Measurements from ENCODE around the gene ZCRB1.

The ZCRB1 gene

DNA sequence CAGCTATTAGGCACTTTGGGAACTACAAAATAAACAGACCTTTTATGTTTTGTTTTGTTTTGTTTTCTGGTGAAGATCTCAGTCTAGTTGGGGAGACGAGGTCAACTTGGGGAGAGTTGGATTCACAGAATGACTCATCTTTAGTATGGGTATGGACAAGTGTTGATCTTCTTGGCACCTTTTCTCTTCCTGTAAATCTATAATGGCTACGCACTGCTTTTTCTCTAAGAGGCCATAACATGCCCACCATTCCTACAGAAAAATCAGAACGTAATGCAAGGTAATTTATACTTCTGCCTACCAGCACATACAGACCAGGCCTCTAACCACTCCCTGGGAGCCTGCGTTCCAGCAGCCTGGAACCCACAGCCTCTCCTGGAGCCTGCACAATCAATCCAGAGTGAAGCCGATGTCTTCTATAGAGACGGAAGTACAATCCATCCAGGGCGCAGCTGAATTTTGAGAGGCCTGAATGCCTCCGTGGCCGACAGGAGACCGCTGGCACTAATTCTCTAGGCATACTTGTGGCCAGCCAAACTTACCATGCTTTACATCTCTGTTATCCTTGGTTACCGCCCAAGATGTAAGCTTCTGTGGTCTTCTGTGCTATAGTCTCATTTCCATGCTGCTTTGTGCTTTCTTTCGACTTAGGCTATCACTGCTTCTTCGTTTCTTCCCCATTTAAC, 790 bp upstream of the ZCRB1 start:
- DNase-seq, result peak in 1 of 2 donors; percentile 6

DNA sequence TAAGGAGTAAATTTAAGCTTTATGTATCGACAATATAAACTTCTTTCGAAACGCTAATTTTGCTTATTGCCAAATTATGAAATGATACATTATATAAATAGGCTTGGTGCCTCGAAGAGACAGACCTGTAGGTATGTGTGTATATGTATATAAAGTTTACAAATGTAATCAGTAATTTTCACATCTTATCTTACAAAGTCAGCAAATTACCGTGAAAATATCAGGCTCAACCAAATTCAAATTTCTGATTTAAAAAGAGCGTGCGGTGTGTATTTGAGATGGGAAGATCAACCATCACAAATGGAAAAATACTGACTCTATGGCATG, 605 bp downstream of the ZCRB1 start:
- no peak for DNase-seq

DNA sequence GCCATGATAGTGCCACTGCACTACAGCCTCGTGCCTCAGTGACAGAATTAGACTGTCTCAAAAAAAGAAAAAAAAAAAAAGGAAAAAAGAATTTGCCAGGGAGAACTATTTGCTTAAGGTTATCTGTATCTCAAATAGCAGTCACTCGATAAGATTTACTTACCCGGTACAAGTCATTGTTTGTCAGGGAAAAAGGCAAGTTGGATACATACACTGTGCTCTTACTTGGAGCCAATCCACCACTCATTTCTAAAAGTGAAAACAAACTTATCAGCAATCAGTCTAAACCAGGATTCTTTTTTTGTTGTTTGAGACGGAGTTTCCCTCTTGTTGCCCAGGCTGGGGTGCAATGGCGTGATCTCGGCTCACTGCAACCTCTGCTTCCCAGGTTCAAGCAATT, 2.0 kb downstream of the ZCRB1 start:
- DNase-seq, result no peak

DNA sequence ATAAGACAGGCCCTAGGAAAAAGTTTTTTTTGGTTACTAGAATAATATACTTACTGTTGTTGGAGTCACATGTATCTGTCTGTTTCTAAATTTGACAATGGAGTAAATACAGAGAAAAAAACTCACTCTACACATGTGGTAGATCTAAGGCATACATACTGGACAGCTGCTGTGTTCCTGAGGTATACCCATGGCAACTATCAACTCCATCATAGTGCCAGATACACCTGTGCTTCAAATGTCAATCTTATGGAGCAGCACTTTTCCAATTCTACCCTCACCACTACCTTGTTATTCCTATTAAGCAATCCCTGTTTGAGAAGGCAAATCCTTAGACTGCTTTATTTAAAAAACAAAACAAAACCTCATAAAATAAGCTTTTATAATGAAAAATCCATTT, 3.3 kb downstream of the ZCRB1 start:
- no peak for DNase-seq

DNA sequence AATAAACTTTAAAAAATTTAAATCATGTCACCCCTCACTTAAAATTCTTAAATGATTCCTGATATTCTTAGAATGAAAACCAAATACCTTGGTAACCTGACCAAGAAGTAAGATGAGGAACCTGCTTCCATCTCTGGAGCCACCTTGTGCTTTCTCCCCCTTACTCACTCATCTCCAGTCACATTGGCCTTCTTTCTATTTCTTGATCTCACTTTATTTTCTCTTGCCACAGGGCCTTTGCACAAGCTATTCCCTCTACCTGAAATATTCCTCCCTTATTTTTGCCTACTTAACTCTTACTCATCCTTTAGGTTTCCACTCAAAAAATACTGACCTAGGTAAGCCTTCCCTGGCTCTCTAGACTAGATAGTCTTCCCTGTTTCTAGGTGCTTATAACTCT, 5.1 kb downstream of the ZCRB1 start:
- no peak for DNase-seq

DNA sequence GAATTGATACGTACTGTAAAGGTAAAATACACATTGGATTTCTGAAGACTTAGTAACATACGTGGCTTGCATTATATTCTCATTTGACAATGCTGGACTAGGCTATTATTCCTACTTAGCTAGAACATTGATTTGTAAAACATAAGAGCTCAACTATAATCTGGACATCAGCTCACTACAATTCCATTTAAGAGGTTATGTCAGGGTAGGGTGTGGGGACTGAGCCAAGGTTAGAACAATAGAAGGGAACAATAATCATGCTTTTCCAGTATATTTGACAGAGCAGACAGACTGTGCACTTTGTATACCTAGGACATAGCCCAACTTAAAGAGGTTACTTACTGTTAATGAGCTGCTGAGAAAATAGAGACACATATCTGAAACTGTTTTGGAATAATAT, 10.8 kb downstream of the ZCRB1 start:
- DNase-seq, result no peak

DNA sequence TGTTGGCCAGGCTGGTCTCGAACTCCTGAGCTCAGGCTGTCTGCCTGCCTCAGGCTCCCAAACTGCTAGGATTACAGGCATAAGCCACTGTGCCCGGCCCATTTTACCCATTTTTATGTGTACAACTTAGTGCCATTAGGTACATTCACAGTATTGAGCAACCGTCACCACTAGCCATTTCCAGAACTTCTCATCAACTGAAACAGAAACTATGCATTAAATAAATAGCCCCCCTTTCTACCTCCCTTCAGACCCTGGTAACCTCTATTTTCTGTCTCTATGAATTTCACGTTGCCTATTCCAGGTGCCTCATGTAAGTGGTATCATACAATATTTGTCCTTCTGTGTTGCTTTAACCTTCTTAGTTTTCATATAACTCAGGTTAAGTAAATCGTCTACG, 15.9 kb downstream of the ZCRB1 start:
- no peak for DNase-seq

DNA sequence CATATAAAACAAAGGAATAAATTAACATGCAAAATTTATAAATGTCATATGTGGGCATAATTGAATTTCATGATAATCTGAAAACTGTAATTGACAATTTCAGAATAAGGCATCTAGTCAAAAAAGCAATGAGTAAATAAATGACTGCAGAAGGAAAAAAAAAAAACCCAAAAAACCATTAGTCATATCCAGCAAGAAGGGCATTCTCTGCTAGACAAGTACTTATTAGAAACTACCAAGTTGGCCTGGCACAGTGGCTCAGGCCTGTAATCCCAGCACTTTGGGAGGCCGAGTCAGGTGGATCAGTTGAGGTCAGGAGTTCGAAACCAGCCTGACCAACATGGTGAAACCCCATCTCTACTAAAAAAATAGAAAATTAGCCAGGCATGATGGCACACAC, 17.5 kb downstream of the ZCRB1 start:
- no peak for DNase-seq

DNA sequence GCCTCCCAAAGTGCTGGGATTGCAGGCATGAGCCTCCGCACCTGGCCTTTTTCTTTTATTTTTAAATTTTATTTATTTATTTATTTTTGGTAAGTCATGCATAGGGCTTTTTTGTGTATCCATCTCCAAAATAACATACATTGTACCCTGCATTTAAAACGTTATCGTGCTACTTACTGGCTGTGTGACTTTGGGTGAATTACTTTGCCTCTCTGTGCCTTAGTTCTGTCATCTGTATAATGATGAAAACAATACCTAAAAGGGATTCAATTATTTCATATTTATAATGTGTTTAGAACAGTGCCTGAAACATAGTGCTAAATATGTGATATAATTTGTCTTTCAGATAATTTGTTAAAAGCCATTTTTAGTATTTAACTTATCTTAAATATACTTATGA, 19.6 kb downstream of the ZCRB1 start:
- DNase-seq, result no peak

DNA sequence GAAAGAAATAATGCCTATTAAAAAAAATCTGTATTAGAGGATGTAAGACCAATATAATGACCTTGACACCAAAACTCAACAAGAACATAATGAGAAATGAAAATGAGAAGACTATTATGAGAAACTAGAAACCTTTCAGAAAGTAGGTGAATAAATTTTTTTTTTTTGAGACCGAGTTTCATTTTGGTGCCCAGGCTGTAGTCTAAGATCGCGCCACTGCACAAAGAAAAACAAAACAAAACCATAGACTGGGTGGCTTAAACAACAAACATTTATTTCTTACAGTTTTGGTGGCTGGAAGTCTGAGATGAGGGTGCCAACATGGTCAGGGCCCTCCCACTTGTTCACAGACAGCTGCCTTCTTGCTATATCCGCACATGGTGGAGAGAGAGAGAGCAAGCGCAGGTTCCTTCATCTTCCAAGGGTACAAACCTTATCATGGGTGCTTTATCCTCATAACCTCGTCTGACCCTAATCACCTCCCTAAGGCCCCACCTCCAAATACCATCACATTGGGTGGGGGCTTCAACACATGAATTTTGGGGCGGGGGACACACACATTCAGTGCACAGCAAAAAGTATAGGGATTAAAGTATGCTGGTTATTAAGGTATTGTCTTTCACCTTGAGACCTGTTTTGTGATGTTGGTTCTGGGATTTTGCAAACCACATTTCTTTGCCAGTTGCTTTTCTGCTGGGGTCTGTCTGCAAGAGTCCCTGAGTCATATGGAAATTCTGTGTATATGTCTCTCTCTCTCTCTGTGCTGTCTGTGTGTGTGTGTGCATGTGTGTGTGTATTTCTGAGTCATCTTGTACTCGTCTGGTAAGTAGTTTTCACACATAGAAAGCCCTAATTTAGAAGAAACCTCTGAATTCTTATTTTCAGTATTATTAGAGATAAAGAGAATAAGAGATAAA, 26.2 kb downstream of the ZCRB1 start:
- peak; percentile 58 to 63 for DNase-seq

DNA sequence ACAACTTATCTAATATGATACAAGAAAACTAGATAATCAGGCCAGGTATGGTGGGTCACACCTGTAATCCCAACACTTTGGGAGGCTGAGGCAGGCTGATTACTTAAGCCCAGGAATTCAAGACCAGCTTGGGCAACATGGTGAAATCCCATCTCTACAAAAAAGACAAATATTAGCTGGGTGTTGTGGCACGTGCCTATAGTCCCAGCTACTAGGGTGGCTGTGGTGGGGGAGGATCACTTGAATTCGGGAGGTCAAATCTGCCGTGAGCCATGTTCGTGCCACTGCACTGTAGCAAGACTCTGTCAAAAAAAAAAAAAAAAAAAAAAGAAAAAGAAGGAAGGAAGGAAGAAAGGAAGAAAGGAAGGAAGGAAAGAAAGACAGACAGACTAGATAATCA, 27.0 kb downstream of the ZCRB1 start:
- no peak for DNase-seq

DNA sequence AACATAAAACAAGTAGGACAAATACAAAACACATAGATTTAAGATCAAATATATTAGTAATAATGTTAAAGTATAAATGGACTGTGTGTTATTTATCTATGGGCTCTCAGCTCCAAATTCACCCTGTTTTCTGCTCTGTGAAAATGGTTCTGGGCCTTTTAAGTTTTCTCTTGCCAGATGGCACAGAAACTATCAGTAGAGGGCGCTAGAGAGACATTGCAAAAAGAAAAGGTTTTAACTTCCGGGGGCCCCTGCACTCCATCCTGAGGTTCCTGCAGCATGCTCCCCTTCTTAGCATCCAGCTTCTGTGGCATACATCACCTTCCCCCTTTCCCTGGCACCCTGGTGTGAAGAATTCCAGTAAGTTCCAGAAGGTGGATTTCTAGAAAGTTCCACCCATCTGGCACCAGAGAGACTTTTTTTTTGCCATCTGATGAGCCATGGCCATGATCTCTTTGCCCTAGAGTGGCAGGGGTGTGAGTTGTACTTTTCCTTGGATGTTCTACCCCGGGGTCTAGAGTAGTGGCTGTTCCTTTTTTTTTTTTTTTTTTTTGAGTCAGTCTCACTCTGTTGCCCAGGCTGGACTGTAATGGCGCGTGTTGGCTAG, 29.3 kb downstream of the ZCRB1 start:
- no peak for DNase-seq

DNA sequence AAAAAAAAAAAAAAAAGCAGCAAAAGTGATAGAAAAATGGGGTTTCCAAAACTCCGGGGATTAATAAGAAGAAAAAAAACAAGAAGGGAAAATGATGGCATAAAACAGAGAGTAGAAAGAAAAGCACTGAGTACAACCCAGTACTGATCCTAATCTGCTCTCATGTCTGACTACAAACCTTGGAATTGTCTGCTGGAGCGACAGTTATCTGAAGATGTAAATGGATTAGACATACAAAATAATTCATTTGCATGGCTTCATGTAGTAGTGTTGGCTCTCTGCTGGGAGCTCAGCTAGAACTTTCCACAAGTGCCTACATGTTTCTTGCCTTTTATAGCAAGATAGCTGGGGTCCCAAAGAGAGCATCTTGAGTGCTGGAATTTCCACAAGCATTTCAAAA, 34.2 kb downstream of the ZCRB1 start:
- no peak for DNase-seq

DNA sequence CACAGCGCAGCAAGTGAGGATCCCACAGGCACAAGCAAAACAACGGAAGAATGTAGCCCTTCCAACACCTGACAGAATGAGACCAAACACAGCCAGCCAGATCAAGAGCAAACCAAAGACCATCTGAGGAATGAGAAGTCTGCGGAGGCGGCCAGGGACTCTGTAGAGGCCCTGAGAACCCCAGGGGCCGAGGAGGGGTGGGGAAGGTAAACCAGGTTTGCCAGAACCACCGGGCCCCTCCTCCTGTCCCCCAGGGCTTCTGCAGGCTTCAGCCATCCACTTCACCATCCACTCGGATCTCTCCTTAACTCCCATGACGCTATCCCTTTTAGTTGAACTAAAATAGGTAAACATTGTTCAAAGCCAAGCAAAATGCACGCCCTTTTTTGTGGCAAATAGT, 37.4 kb downstream of the ZCRB1 start:
- no peak for DNase-seq

DNA sequence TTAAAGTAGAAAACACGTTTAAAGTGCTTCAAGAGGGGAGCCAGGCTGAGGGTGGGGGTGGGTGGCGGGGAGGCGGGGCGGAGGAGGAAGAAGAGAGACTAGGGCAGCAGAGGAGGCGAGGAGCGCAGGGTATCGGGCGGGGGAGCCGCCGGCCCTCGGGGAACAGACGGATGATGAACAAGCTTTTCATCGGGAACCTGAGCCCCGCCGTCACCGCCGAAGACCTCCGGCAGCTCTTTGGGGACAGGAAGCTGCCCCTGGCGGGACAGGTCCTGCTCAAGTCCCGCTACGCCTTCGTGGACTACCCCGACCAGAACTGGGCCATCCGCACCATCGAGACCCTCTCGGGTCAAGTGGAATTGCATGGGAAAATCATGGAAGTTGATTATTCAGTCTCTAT, 39.2 kb downstream of the ZCRB1 start:
- DNase-seq, result no peak

DNA sequence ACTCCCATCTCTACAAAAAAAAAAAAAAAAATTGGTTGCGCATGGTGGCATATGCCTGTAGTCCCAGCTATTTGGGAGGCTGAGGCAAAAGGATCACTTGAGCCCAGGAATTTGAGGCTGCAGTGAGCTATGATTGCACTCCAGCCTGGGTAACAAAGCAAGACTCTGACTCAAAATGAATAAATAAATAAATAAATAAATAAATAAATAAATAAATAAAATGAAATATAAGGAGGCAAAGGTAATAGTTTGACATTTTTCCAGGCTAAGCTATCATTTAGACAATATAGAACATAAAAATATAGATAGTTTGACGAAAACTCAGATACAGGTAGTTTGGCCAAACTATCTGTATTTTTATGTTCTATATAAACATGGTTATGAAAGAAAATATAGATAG, 40.5 kb downstream of the ZCRB1 start:
- no peak for DNase-seq

DNA sequence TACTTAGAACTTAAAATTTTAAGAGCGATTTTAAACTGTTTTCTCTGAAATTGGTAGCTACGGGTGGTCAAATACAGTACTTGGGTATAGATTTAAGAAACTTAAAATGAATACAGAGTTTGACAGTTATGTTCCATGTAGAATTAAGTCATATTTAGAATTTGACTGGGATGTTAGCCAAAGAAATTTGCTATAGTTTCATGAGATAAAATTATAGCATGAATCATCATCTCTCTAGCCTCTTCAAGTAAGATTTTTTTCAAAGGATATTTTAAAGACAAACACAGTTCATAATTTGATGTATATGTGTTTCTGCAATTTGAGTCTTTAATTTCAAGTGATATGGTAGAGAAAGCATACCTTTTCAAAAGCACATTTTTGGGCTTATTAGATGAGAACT, 41.0 kb downstream of the ZCRB1 start:
- DNase-seq, result no peak

DNA sequence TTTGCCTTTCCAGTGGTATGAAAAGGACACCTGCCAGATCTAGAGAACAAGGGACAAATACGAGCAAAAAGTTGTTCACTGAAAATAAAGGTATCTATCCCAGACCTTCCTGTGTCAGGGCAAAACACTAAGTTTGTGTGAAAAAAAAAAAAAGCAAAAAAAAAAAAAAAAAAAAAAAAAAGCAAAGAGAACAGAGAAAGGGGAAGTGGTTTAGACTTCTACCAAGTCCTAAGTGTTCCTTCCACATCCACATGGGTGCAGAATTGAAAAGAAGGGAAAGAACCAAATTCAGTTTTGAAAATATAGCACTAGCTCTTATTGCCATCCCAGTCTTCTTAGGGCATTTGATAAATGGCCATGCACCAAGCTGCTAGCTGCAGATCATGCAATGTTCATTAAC, 41.7 kb downstream of the ZCRB1 start:
- DNase-seq, result no peak

DNA sequence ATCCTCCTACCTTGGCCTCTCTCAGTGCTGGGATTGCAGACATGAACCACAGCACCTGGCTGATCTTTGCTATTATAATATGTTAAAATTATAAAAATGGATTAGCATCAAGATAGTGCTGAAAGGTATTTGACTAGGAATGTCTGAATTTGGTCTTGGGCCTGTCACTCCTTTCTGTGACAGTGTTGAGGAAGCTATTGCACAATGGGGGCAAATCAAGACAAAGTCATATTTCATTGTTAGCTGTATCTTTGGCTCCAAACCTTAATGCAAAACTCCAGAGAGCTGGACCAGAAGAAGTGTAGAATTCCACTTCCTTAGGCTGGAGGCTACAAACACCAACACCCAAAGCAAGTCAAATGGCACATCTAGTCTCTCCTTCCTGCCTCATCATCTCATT, 42.2 kb downstream of the ZCRB1 start:
- DNase-seq, result no peak

DNA sequence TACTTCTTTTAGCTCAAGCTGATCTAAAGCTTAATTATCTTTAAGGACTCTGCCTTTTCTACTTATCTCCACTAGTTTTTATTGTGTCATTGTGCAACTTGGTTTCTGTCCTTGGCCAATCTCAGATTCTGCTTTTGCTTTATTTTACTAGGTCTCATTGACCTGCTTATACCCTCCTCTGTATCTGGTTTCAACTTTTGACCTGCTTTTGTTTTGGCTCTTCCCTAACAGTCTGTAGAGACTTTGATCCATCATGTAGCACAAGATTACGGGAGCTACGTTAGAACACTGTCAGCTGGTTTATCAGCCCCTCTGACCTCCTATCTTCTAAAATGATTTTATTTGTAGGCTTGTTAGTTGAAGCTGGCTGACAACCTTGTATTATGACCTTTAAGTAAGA, 43.6 kb downstream of the ZCRB1 start:
- DNase-seq, result no peak

DNA sequence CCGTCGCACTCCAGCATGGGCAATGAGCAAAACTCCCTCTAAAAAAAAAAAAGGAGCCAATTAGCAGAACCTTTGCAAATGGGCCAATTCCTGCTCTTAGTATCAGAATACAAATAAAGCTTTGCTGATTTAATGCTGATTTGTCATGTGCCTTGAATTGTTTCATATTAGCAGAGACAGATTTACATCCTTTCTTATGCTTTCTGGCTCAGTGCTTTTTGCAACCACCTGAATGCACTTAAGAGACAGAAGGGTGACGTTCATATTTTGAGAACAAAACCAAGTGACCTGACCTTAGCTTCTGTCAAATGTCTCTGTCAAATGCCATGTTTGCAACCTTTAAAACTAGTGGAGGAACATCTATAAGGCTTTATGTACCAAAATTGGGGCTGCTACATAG, 44.0 kb downstream of the ZCRB1 start:
- no peak for DNase-seq

DNA sequence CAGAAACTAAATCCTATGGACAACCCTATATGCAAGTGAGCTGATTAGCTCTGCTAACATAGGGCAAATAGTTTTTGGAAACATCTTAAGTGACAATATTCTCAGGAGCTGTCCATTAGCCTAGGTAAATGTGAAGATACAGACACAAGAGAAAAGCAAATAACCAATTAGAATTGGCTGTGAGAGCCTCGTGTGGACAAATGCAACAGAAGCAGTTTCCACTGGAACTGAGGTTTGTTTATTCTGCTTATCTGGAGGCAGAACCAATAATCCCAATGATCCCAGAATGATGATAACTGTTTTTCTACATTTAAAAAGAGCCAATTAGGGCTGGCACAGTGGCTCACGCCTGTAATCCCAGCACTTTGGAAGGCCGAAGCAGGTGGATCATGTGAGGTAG, 44.6 kb downstream of the ZCRB1 start:
- DNase-seq, result no peak

DNA sequence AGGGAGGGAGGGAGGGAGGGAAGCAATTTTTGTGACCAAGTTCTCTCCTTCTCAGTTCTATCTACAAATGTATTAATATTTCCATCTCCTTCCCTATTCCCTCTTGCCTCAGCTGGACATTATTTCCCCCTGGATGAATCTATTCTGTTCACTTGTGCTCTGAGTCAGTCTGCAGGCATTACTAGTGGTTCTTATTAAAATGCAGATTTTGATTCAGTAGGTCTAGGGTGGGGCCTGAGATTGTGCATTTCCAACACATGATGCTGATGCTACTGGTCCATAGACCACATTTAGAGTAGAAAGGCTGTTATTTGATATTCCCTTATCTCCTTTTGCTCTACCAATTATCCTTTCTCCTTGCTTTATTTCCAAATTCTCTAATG, 47.8 kb downstream of the ZCRB1 start:
- DNase-seq, result no peak

DNA sequence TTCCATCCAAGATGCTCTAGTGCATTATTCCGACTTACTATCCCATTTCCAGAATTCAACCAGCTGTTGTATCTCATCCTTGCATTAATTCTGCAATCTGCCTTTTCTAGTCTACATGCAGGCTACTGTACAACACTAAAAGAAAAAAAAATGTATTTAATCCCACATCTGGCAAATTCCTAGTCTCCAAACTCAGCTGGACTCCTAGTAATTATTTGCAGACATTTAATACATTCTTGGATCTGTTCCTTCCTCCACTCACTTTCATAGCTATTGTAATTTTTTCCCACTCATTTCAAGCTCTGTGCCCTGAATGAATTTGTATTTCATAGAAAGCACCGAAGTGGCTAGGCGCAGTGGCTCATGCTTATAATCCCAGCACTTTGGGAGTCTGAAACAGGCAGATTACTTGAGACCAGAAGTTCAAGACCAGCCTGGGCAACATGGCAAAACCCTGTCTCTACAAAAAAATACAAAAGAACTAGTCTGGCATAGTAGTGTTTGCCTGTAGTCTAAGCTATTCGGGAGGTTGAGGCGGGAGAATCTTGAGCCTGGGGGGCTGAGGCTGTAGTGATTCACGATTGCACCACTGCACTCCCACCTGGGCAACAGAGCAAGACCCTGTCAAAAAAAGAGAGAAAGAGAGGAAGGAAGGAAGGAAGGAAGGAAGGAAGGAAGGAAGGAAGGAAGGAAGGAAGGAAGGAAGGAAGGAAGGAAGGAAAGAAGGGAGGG, 48.3 kb downstream of the ZCRB1 start:
- no peak for DNase-seq
